Activated T-helper 9 cell treated with anti-CD3 and anti-CD28 coated beads, Interleukin-2, amount 50 U/mL, for 16 hours (primary cell): ENCODE results near the gene XYLT2.
"Not testable (repeated sequence)": the region's sequence is repeated elsewhere in the genome, so short reads cannot be mapped to it uniquely, and the experiment has no call there.

ENCODE experiments used
- DNase-seq: peaks from one replicate; pipeline ENCODE4 v3.0.0-alpha.2; 2020; ENCODE audit warnings: low read depth

Gene XYLT2

GRCh38 chr17:50319306-50320004, 26.5 kb upstream of the XYLT2 start:
- DNase-seq = no peak

- DNase-seq = no peak
These were observed 23.7 kb upstream of the XYLT2 start for GRCh38 chr17:50322271-50322670.

GRCh38 chr17:50323060-50323459, 22.9 kb upstream of the XYLT2 start:
- no peak for DNase-seq

- DNase-seq = no peak
These were observed 20.0 kb upstream of the XYLT2 start for GRCh38 chr17:50325906-50326305.

GRCh38 chr17:50326831-50327364, 19.0 kb upstream of the XYLT2 start:
- no peak for DNase-seq

GRCh38 chr17:50328363-50329325, 17.3 kb upstream of the XYLT2 start:
- no peak for DNase-seq

- DNase-seq = no peak
These were observed 16.2 kb upstream of the XYLT2 start for GRCh38 chr17:50329716-50330115.

- DNase-seq = no peak
These were observed 15.7 kb upstream of the XYLT2 start for GRCh38 chr17:50330151-50330775.

GRCh38 chr17:50331085-50331791, 14.7 kb upstream of the XYLT2 start:
- no peak for DNase-seq

- no peak for DNase-seq
These were observed 13.7 kb upstream of the XYLT2 start for GRCh38 chr17:50332196-50332595.

GRCh38 chr17:50333291-50334057, 12.5 kb upstream of the XYLT2 start:
- not testable (repeated sequence) for DNase-seq

- DNase-seq = no peak
These were observed 8.0 kb upstream of the XYLT2 start for GRCh38 chr17:50337956-50338355.

- no peak for DNase-seq
These were observed 7.3 kb upstream of the XYLT2 start for GRCh38 chr17:50338645-50339044.

GRCh38 chr17:50339381-50339780, 6.5 kb upstream of the XYLT2 start:
- DNase-seq = no peak

- DNase-seq = no peak
These were observed 1.1 kb upstream of the XYLT2 start for GRCh38 chr17:50344731-50345365.

- peak; percentile 45 for DNase-seq
These were observed 589 bp downstream of the XYLT2 start for GRCh38 chr17:50346313-50347116.

- no peak for DNase-seq
These were observed 1.4 kb downstream of the XYLT2 start for GRCh38 chr17:50347117-50347893.

- DNase-seq = no peak
These were observed 2.0 kb downstream of the XYLT2 start for GRCh38 chr17:50347894-50348291.
